Putamen (tissue), 1 donor: ENCODE results near the gene POFUT2.
A peak's percentile ranks its signal among the peaks of the same experiment; 100 is the strongest.

Experiments
- DNase-seq: peaks from one replicate; pipeline ENCODE4 v3.0.0-alpha.2; 2016; ENCODE audit warnings: low spot score

The POFUT2 gene

GRCh38 chr21:45297329-45297728, 9.6 kb upstream of the POFUT2 start:
- no peak for DNase-seq

- no peak for DNase-seq
Measured at GRCh38 chr21:45296638-45297037, 8.9 kb upstream of the POFUT2 start.

- no peak for DNase-seq
Measured at GRCh38 chr21:45295576-45296365, 8.1 kb upstream of the POFUT2 start.

GRCh38 chr21:45294509-45295291, 7.0 kb upstream of the POFUT2 start:
- DNase-seq = no peak

GRCh38 chr21:45293726-45294401, 6.2 kb upstream of the POFUT2 start:
- no peak for DNase-seq

- DNase-seq = no peak
Measured at GRCh38 chr21:45293220-45293725, 5.6 kb upstream of the POFUT2 start.

GRCh38 chr21:45292399-45293219, 4.9 kb upstream of the POFUT2 start:
- peak; percentile 73 for DNase-seq

GRCh38 chr21:45291613-45292398, 4.1 kb upstream of the POFUT2 start:
- DNase-seq = no peak

GRCh38 chr21:45290948-45291612, 3.4 kb upstream of the POFUT2 start:
- no peak for DNase-seq

- DNase-seq = no peak
Measured at GRCh38 chr21:45289655-45290515, 2.2 kb upstream of the POFUT2 start.

GRCh38 chr21:45289134-45289533, 1.4 kb upstream of the POFUT2 start:
- DNase-seq = no peak

- DNase-seq = no peak
Measured at GRCh38 chr21:45288441-45288841, 746 bp upstream of the POFUT2 start.

GRCh38 chr21:45286671-45287437, 841 bp downstream of the POFUT2 start:
- DNase-seq = no peak

GRCh38 chr21:45285266-45285931, 2.3 kb downstream of the POFUT2 start:
- DNase-seq = no peak

GRCh38 chr21:45284456-45284741, 3.3 kb downstream of the POFUT2 start:
- DNase-seq = no peak

GRCh38 chr21:45283611-45284455, 3.9 kb downstream of the POFUT2 start:
- DNase-seq = no peak

- no peak for DNase-seq
Measured at GRCh38 chr21:45283035-45283610, 4.6 kb downstream of the POFUT2 start.
